ENCODE measurements around the gene BDNF. TPM values are rescaled to one million over a fixed set of nuclear protein-coding genes. Genes with fewer than 3 reads are reported as not detected.

The BDNF gene
- total RNA-seq, 2 donors from 2014 or later, result not detected

GRCh38 chr11:27626938-27627586 lies 73.2 kb downstream of the BDNF start:
- DNase-seq, result no peak
- Mint-ChIP-seq H3K27me3 (ENCODE audit: low read depth) (no peaks in the 10 kb centered on the region), H3K36me3 (ENCODE audit: insufficient read depth in 2 of 2) (peaks cover 2% of the 10 kb centered on the region in 2 donors), H3K4me3 (no peak overlapping the region), H3K4me1 (ENCODE audit: low read depth) (no peaks in the 10 kb centered on the region), H3K9me3 (peaks cover 2 to 3% of the 10 kb centered on the region in 2 donors), H3K27ac (no peak overlapping the region)
- no peak for ATAC-seq (replicated peaks in 1 of 2)

- no peak overlapping the region for H3K27ac Mint-ChIP-seq
- H3K4me3 Mint-ChIP-seq, result no peak overlapping the region
- ATAC-seq (replicated peaks in 1 of 2) (no peak), DNase-seq (no peak)
- H3K36me3 Mint-ChIP-seq (ENCODE audit: insufficient read depth in 2 of 2), result peaks cover under 1 to 2% of the 10 kb centered on the region in 2 donors
- H3K27me3 Mint-ChIP-seq (ENCODE audit: low read depth), result no peaks in the 10 kb centered on the region
- H3K4me1 Mint-ChIP-seq (ENCODE audit: low read depth), result no peaks in the 10 kb centered on the region
- peaks cover under 1 to 2% of the 10 kb centered on the region in 2 donors for H3K9me3 Mint-ChIP-seq
Observed at GRCh38 chr11:27626269-27626937, 73.9 kb downstream of the BDNF start.

GRCh38 chr11:27625347-27625912 lies 74.8 kb downstream of the BDNF start:
- no peaks in the 10 kb centered on the region for H3K36me3 Mint-ChIP-seq (ENCODE audit: insufficient read depth in 2 of 2)
- H3K4me3 Mint-ChIP-seq, result no peak overlapping the region
- H3K27ac Mint-ChIP-seq, result no peak overlapping the region
- ATAC-seq (replicated peaks in 1 of 2) (no peak), DNase-seq (no peak)
- H3K9me3 Mint-ChIP-seq, result peaks cover 0 to 2% of the 10 kb centered on the region in 2 donors
- H3K4me1 Mint-ChIP-seq (ENCODE audit: low read depth), result no peaks in the 10 kb centered on the region
- H3K27me3 Mint-ChIP-seq (ENCODE audit: low read depth), result no peaks in the 10 kb centered on the region

- no peaks in the 10 kb centered on the region for H3K27me3 Mint-ChIP-seq (ENCODE audit: low read depth)
- ATAC-seq (replicated peaks in 1 of 2), result no peak
- H3K27ac Mint-ChIP-seq, result no peak overlapping the region
- DNase-seq, result no peak
- no peak overlapping the region for H3K4me3 Mint-ChIP-seq
- no peaks in the 10 kb centered on the region for H3K36me3 Mint-ChIP-seq (ENCODE audit: insufficient read depth in 2 of 2)
- H3K9me3 Mint-ChIP-seq, result peaks cover 0 to 2% of the 10 kb centered on the region in 2 donors
- no peaks in the 10 kb centered on the region for H3K4me1 Mint-ChIP-seq (ENCODE audit: low read depth)
Observed at GRCh38 chr11:27623945-27624523, 76.2 kb downstream of the BDNF start.

- no peak for ATAC-seq (replicated peaks in 1 of 2)
- no peak overlapping the region for H3K27ac Mint-ChIP-seq
- H3K27me3 Mint-ChIP-seq (ENCODE audit: low read depth), result no peaks in the 10 kb centered on the region
- no peaks in the 10 kb centered on the region for H3K4me1 Mint-ChIP-seq (ENCODE audit: low read depth)
- no peaks in the 10 kb centered on the region for H3K36me3 Mint-ChIP-seq (ENCODE audit: insufficient read depth in 2 of 2)
- DNase-seq, result no peak
- H3K4me3 Mint-ChIP-seq, result no peak overlapping the region
- H3K9me3 Mint-ChIP-seq, result peaks cover 0 to 2% of the 10 kb centered on the region in 2 donors
Observed at GRCh38 chr11:27622541-27623300, 77.5 kb downstream of the BDNF start.

- Mint-ChIP-seq H3K9me3 (peaks cover 0 to 3% of the 10 kb centered on the region in 2 donors), H3K4me3 (no peak overlapping the region), H3K27ac (no peak overlapping the region), H3K36me3 (ENCODE audit: insufficient read depth in 2 of 2) (no peaks in the 10 kb centered on the region), H3K27me3 (ENCODE audit: low read depth) (no peaks in the 10 kb centered on the region), H3K4me1 (ENCODE audit: low read depth) (no peaks in the 10 kb centered on the region)
- ATAC-seq (replicated peaks in 1 of 2) (no peak), DNase-seq (no peak)
Observed at GRCh38 chr11:27621405-27622161, 78.7 kb downstream of the BDNF start.

- Mint-ChIP-seq H3K27me3 (ENCODE audit: low read depth) (no peaks in the 10 kb centered on the region), H3K27ac (no peak overlapping the region), H3K36me3 (ENCODE audit: insufficient read depth in 2 of 2) (no peaks in the 10 kb centered on the region), H3K9me3 (peaks cover 0 to 7% of the 10 kb centered on the region in 2 donors), H3K4me3 (no peak overlapping the region), H3K4me1 (ENCODE audit: low read depth) (no peaks in the 10 kb centered on the region)
- ATAC-seq (replicated peaks in 1 of 2) (no peak), DNase-seq (no peak)
Observed at GRCh38 chr11:27619763-27620335, 80.4 kb downstream of the BDNF start.

GRCh38 chr11:27619039-27619574 lies 81.1 kb downstream of the BDNF start:
- H3K36me3 Mint-ChIP-seq (ENCODE audit: insufficient read depth in 2 of 2), result no peaks in the 10 kb centered on the region
- no peak for ATAC-seq (replicated peaks in 1 of 2)
- DNase-seq, result no peak
- no peaks in the 10 kb centered on the region for H3K4me1 Mint-ChIP-seq (ENCODE audit: low read depth)
- peaks cover 0 to 7% of the 10 kb centered on the region in 2 donors for H3K9me3 Mint-ChIP-seq
- no peak overlapping the region for H3K4me3 Mint-ChIP-seq
- H3K27ac Mint-ChIP-seq, result no peak overlapping the region
- H3K27me3 Mint-ChIP-seq (ENCODE audit: low read depth), result no peaks in the 10 kb centered on the region

- Mint-ChIP-seq H3K4me3 (no peak overlapping the region), H3K27ac (no peak overlapping the region), H3K36me3 (ENCODE audit: insufficient read depth in 2 of 2) (no peaks in the 10 kb centered on the region), H3K4me1 (ENCODE audit: low read depth) (no peaks in the 10 kb centered on the region), H3K9me3 (peaks cover 0 to 5% of the 10 kb centered on the region in 2 donors), H3K27me3 (ENCODE audit: low read depth) (no peaks in the 10 kb centered on the region)
- no peak for DNase-seq
- ATAC-seq (replicated peaks in 1 of 2), result no peak
Observed at GRCh38 chr11:27618281-27618915, 81.9 kb downstream of the BDNF start.

GRCh38 chr11:27616711-27617110 lies 83.5 kb downstream of the BDNF start:
- ATAC-seq (replicated peaks in 1 of 2), result no peak
- Mint-ChIP-seq H3K4me1 (ENCODE audit: low read depth) (no peaks in the 10 kb centered on the region), H3K27ac (no peak overlapping the region), H3K9me3 (peaks cover 0 to 5% of the 10 kb centered on the region in 2 donors), H3K27me3 (ENCODE audit: low read depth) (no peaks in the 10 kb centered on the region), H3K36me3 (ENCODE audit: insufficient read depth in 2 of 2) (no peaks in the 10 kb centered on the region), H3K4me3 (no peak overlapping the region)
- no peak for DNase-seq

- Mint-ChIP-seq H3K4me1 (ENCODE audit: low read depth) (no peaks in the 10 kb centered on the region), H3K4me3 (no peak overlapping the region), H3K36me3 (ENCODE audit: insufficient read depth in 2 of 2) (no peaks in the 10 kb centered on the region), H3K9me3 (peaks cover 0 to 5% of the 10 kb centered on the region in 2 donors), H3K27ac (no peak overlapping the region), H3K27me3 (ENCODE audit: low read depth) (no peaks in the 10 kb centered on the region)
- ATAC-seq (replicated peaks in 1 of 2), result no peak
- DNase-seq, result no peak
Observed at GRCh38 chr11:27615833-27616232, 84.4 kb downstream of the BDNF start.
